ENCODE data around the gene NTM.
"Not testable (repeated sequence)": the region's sequence is repeated elsewhere in the genome, so short reads cannot be mapped to it uniquely, and the experiment has no call there.

NTM gene

DNA sequence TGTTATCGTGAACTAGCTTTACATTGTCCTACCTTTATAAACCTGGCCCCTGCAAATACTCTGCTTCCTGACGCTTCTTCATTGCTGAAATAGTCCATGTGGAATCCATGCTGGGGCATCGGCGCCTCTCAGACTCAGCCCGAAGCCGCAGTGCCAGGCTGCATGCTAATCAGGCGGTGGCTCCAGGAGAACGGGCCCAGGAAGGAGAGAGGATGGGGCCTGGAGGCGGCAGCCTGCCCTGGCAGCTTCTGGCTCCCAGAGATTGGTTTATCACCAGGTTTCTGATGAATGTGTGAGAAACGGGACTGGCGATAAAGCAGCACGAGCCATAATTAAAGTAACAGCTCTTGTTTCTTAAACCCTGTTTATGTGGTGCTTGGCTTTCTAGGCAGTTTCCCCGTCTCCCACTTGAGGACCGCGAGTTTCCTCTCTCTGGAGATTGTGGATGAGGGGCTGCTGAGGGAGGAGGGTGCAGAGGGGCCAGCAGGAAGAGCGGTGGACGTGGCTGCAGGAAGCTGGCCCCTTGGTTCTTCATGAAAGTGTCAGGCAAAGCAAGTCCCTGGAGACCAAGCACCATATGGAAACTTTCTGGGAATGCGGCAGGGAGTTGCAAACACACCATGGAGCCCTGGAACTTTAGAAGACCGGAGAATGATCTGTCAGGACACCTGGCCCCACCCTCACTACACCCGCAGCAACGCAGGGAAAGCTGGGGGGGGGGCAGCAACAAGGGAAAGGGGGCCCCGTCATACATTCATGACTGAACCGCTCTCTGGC is 93.4 kb downstream of the NTM start:
- DNase-seq (ENCODE audit: low read depth): no peak

DNA sequence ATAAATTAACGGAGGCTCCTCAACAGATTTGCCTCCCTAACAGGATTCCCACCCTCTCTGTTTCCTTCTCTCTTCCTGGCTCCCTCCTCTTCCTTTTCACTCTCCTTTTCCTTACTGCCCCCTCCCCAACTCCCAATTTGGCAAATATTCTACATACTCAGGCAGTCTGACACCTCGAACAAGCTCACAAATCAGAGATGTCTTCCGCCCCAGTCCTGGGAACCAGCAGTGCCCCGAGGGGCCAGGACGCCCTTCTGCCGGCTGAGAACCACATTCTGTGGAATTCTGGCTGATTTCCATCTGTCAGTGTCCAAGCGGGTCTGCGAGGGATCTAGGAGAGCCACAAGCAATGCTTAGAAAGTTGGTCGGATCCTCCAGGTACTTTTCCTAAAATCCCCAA is 94.0 kb downstream of the NTM start:
- no peak for DNase-seq (ENCODE audit: low read depth)

DNA sequence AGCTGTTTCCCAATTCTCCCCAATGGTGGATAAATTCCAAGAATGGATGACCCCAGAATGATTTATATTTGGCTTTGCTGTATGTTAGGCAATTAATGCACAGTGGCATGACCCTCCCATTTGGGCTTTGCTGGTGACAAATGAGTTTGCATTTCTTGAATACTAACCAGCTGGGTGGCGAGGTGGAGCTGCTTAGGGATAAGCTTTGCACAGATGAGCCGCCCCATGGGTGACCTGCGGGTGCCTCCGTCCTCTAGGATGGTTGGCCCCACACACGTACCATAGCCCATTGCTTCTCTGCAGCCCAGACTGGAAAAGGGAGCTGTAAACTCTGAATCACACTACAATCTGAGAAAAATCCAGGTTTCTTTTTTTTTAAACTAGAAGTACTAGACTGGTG is 94.6 kb downstream of the NTM start:
- DNase-seq (ENCODE audit: low read depth): no peak

DNA sequence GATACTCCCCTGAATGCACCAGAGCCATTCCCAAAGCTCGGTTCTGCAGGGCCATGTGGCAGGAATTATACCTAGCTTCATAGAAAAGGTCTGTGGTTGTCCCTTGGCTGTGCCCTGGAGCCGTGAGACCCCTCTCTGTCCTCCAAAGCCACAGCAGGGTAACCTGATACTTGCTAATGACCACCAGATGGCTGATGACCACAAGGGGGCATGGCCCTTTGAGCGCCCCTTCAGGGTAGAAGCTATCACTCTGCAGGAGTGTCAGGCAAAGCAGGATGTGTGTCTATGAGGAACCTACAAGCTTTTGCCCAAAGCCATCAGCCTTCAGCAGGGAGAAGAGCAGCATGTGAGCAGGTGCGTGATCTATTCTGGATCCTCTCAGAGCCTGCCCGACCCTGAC is 95.3 kb downstream of the NTM start:
- DNase-seq (ENCODE audit: low read depth): no peak

DNA sequence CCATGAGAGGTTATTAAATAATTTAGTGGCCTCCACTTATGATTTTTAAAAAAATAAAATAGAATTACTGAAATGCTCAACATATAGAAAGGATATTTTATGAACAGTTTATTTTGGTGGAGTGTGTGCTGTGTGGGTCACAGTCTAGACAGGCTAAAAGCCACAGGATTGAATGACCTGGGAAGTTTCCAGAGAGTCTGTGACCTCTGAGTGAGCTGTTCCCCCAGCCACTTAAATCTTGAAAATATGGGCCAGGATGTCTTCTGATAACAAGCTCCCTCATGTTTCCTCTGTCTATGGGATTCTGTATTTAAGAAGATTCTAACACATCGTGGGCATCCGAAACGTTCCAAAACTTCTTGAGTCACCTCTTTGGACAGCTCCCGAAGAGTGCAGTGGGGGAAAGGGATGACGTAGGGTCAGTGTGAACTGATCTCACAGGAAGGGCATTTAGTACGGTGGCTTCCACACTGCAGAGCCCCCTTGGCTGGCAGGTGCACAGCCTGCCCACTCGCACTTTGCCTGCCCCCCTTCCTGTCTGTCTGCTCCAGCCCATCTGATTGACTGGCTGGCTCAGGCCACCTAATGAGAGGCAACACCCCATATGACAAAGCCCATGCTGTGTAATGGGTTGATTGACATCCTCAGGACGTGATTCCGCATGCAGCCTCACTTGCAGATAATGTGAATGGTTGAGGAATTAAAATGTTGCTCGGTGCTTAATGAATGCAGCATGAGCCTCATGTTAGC is 97.4 kb downstream of the NTM start:
- no peak for DNase-seq (ENCODE audit: low read depth)

DNA sequence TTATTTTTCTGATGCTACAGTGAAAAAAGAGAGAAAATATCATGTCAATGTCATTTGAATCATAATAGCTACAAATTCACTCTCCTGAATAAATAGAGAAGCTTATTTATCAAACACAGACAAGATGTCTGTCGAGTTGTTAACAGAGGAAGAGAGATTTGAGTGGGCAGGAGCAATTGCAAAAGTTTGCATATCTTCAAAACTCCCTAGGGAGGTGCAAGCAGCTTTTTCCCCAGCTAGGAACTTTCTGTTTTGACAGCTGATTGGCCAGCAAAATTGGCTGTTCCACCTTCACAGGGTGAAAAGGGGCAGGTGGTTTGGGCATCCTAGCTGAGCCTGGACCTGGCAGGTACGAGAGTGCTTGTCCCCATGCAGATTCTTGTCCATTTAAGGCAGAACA is 98.2 kb downstream of the NTM start:
- no peak for DNase-seq (ENCODE audit: low read depth)

DNA sequence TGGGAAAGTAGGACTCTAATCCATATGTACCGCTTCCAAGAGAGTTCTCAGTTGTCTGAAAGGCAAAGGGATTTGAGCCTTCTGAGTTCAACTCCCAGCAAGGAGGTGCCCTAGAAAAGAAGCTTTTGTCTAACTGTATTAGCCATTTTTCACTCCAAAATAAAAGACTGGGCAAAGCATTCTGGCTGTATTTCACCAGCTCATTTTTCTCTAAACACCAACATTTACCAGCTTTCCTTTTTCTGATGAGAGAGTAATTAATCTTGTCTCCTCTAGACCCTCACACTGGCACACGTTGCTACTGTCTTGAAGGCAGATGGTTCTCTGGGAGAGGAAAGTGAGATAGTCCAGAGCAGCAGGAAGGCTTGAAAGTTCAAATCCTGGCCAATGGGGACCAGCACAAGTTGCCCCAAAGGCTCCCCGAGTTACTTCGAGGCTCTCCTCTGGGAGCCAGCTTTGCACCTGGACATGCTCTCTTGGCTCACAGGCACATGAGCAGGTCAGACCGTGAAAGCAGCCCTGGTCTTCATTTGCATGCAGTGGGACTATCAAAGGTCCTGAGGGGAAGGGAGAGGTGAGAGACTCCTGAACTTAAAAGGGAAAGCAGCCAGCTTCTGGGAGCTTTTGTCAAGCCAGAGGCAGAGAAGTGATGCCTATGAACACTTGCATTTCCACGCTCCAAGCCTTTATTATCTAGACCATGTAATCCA is 100.0 kb downstream of the NTM start:
- DNase-seq (ENCODE audit: low read depth): no peak

DNA sequence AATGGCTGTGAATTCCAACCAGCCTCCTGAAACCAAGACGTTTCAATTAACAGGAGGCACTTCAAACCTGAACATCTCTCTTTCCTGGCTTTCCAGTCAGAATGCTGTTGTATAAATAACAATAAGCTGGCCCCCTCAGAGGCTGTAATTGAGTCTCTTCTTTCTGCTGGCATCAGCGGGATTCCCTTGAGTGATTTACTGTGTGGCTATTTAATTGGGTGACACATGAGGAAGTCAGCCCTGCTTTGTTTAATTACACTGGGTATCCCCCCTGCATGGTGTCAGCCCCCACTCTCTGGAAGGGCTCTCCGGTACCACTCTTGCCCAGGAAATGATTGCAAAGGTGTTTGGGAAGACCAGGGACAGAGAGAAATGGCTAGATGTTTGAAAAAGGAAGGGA is 101.6 kb downstream of the NTM start:
- no peak for DNase-seq (ENCODE audit: low read depth)

DNA sequence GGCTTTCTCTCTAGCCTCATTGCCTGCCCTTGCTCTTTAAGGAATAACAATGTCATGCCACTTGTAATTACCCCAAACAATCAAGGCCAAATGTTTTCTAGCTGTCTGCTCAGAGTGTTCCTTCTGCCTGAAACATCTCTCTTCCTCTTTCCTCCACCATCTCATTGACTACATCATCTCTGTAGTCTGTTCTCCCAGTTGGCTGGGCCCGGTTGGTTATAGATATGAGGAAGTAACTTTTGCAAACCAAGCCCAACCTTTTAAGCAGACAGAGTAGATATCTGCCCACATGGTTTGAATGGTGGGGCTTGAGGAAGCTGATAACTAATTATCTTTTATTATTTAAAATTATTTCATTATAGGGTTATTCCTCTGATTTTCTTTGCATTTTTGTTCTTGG is 104.5 kb downstream of the NTM start:
- DNase-seq (ENCODE audit: low read depth): no peak

DNA sequence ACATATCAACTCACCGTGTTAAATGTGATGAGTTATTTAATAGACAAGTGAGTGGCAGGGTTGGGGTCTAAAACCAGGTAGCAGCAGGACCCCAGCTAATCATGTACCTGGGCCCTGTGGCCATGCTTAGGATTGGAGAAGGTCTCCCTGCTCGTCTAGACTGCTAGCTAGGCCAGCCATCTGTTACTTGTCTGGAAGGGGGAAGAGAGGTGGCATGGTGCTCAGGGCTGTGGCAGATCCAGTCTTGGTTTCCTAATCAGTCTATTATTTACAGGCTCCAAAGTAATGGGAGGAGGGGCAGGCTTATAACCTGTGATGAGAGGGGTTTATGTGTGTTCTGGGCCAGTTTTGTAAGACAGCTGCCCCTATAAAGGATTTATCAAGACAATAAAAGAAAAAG is 105.9 kb downstream of the NTM start:
- DNase-seq (ENCODE audit: low read depth): no peak

DNA sequence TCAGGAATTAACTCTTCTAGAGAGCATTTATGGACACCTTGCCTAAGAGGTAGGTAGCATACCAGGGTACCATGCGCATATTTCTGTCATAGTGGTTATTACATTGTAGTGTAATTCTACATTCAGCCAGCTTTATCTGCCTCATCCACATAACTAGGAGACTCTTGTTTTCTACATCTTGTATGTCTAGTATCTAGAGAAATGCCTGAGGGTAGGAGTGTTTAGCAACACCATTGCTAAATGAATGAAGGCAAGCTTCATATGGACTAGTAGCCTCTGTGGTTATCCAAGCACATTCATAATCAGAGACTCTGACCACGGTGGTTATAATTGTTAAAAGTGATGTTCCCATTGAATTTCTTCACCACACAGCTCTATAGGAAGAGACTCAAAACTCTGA is 107.9 kb downstream of the NTM start:
- no peak for DNase-seq (ENCODE audit: low read depth)

DNA sequence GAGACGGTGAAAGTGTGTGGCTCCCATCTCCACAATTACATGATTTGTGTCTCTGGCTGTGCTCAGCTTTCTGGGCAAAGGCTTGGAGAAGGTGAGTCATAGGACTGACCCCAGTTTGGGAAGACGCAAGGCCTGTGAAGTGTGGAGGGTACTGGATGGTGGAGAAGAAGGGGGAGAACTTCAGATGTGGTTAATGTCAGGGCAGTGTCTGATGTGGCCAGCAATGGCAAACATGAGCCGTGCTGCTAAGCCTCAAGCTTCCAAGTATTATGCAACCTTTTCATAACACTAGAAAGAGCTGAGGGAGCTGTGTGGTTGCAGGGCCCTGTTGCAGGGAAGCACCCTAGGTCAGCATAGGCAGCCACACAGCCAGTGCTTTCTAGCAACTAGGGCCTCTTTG is 110.9 kb downstream of the NTM start:
- DNase-seq (ENCODE audit: low read depth): no peak

DNA sequence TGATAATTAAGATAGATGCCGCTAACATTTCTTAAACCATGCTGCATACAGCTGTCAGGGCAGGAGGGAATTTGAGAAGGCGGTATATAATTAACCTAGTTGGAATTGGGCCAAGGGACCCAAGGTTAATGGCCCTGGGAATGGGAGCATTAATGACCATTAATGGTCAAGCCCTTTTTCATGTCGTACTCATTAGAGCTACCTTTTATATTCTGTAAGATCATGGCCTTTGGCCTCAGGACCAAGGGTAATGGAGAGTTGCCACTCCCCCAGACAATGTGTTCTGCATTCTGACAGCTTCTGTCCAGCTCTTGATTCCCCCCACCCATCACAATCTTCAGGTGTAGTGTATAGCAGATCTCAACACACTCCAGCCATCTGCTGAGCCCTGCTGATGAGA is 111.6 kb downstream of the NTM start:
- DNase-seq (ENCODE audit: low read depth): no peak

DNA sequence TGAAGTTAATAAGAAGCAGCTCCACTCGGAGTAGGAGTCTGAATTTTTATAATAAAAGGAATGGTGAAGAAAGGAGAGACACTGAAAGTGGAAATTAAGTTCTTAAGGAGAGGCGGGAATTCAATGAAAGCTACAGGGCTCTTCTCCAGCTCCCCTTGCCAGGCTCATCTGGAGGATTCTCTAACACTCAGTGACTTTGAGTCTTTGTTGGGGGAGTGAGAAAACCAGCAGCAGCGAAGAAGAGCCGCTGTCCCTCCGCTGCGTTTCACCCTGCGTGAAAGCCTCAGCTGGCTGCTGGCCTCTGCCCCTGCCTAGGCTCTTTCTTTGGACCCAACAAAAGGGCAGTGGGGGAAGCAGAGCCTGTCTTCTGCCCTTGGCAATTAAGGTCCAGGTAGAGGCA is 113.0 kb downstream of the NTM start:
- no peak for DNase-seq (ENCODE audit: low read depth)

DNA sequence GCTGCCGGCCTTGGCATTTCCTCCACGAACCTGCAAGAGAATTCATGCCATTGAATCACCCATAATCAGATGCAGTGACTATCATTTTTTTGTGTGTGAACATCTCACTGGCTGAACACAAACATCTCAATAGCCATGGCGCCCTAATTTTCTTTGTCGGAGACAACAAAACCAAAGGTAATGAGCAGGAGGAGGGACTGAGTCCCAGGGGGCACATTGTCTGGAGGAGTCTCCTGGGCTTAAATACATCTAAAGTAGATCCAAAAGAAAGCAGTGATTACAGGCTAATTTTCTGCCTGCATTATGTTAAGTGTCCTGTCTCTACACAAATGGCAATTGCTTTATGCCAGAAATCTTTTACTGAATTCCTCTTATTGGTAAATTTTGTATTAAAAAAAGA is 113.5 kb downstream of the NTM start:
- DNase-seq (ENCODE audit: low read depth): no peak

DNA sequence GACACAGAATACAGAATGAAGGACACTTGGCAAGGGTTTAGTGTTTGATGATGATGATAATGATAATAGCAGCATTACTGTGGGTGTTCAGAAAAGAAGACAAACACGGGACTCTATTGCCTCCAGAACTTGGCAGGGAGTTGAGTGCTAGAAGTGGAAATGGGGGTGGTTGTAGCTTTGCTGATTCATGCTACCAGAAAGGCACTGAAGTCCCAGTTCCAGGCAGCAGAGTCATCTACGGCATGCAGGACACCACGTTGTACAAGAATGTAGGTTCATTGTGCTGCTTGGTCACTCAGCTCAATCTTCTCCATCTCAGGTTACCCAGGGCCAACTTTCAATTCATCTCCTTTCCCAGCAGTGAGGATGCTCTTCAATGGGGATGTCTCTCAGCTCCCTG is 115.7 kb downstream of the NTM start:
- no peak for DNase-seq (ENCODE audit: low read depth)

DNA sequence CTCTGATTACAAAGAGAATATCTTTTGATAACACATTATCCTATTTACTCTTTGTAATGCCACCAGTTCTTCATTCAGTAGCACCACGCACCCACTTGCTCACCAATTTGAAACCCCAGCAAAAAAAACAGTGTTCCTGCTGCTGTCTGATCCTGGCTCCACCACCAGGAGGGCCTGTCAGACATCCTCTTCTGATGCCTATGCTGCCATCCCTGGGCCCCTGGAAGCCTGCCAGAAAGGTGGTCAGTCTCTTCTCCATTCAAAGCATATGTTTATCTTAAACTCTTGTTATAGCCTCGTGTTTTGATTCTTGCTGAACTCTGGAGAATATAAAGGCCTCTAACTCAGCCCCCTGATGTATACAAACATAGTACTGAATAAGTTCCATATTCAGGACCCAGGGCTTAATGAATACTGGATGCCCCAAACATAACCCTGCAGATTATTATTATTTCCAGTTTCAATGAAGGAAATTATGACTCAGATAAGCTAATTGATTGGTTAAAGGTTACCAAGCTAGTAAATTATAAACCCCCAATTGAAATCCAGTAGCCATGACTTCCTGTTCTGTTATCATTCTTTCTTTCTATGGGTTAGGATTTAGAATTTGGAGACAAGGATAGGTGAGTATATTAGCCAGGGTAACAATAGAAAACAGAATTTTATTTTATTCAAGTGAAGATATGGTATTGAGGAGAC is 116.7 kb downstream of the NTM start:
- no peak for DNase-seq (ENCODE audit: low read depth)

DNA sequence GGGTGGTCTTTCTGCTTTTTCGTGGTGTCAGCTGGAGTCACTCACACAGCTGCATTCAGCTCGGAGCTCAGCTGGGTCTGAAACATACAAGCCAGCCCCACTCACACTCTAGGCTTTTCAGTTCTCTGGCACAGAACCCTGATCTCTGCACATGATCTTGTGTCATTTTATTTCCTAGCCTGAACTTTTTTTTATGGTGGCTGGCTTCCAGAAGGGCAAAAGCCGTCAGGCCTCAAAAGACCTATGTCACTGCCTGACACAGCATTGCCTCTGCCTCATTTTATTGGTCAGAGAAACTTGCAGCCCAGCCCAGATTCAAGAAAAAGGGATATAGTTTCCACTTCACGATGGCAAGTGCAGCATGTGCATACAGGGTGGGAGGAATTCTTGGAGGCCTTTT is 117.8 kb downstream of the NTM start:
- no peak for DNase-seq (ENCODE audit: low read depth)

DNA sequence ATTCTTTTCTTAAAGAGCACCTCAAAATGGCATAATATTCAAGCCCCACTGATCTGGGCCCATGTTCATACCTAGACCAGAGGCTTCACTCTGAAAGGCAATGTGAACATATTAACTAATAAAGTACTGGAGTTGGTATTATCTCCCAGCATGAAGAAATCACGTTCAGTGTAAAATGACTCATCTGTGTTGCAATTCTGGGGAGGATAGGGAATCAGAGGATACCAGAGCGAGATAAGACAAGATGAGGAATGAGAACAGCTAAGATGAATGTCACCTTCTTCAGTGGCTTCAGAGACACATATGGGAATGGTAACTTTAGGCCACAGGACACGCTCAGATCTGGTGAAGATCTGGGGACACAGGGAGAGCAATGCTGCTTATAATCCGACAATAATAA is 121.1 kb downstream of the NTM start:
- DNase-seq (ENCODE audit: low read depth): no peak

DNA sequence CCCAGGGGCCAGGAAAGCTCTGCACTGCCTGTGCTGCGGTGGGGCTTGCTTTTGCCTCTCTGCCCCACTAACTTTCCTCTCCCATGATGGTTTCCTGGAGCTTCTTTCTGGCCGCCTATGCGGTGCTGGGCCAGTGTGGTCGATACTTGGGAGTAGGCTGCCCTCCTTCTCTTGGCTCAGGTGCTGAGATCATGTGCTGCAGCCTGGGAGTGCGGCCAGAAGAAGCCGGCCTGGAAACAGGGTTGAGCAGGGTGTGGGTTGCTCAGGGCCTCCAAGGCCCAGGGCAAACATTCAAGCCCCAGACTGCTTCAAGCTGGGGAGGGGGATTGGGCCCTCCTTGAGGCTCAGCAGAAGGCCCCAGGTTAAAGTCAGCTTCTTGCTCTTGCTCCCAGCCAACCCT is 125.0 kb downstream of the NTM start:
- no peak for DNase-seq (ENCODE audit: low read depth)

DNA sequence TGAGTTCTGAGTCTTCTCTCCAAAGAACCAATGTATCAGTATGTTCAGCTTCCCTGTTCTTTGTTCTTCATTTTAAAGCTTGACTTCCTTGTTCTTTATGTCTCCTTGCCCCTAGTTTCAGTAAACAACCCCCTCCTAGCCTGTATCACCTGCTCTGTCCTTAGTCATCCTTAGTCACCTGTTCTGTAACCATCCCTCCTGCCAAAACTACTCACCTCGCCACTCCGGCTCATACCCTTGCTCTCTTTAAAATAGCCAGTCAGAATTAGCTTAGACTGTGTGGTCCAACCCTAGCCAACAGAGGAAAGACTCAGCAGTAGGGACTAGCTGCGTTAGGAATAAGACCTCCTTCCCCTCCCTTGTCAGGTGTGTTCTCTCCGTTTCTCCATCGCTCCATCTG is 127.3 kb downstream of the NTM start:
- DNase-seq (ENCODE audit: low read depth): not testable (repeated sequence)

DNA sequence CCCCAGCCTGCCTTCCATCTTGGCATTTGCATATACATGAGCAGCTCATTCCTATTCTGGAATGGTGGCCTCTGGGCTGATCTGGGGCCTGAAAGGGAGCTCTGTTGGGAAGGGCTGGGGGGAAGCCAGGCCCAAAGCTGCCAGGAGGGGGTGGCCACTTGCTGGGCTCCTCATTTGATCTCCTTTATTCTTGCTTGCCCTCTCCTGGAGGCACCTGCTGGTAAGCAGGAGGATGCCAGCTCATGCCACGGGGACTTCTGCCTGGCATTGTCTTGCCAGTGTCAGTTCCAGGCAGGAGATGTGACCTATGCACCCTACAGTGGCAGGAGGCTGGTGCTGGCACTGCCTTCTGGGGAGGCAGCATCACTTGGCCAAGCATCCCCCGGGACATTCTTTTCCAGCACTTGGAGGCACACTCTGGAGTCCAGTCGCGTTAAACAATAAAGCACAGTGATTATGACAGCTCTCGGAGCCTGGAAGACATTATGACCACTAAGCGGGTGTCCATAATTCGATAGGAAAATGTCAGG is 128.3 kb downstream of the NTM start:
- DNase-seq (ENCODE audit: low read depth): no peak
